HepG2 (cell line): Measurements from ENCODE around the gene LACTBL1. TPM values are rescaled to one million over a fixed set of nuclear protein-coding genes. Genes with fewer than 3 reads are reported as not detected.

Experiments
- ADNP ChIP-seq: sonication (generic); formaldehyde crosslinking; IDR thresholded peaks from 2 replicates; pipeline ENCODE4 v1.4.0; 2020; ENCODE audit warnings: missing genetic modification reagents
- ARID3A ChIP-seq: IDR thresholded peaks from 2 replicates; pipeline ENCODE4 v1.6.1; 2012; ENCODE audit warnings: low read depth, low read length, improper control_type of control experiment
- CENPBD1 ChIP-seq: sonication (generic); formaldehyde crosslinking; IDR thresholded peaks from 2 replicates; pipeline ENCODE4 v1.8.0; 2022; ENCODE audit warnings: missing genetic modification reagents, low read depth, mild to moderate bottlenecking, borderline replicate concordance
- FOXP4 ChIP-seq: sonication (generic); formaldehyde crosslinking; IDR thresholded peaks from 2 replicates; pipeline ENCODE4 v1.4.0; 2020; ENCODE audit warnings: missing genetic modification reagents
- HMGXB4 ChIP-seq, 2 experiments: sonication (generic) in 1 of 2; formaldehyde crosslinking in 1 of 2; IDR thresholded peaks; 2 replicates each; pipeline versions ENCODE4 v1.4.0 to v1.6.1; 2018 to 2020; ENCODE audit warnings: missing genetic modification reagents in 2 of 2, borderline replicate concordance in 1 of 2, low read depth in 1 of 2, mild to moderate bottlenecking in 1 of 2, missing biosample characterization in 1 of 2
- KLF13 ChIP-seq: sonication (generic); formaldehyde crosslinking; IDR thresholded peaks from 2 replicates; pipeline ENCODE4 v1.4.0; 2020; ENCODE audit warnings: mild to moderate bottlenecking, missing genetic modification reagents
- PLSCR1 ChIP-seq: sonication (generic); formaldehyde crosslinking; IDR thresholded peaks from 2 replicates; pipeline ENCODE4 v1.5.0; 2020; ENCODE audit warnings: missing genetic modification reagents, mild to moderate bottlenecking, borderline replicate concordance
- REXO4 ChIP-seq: sonication (generic); formaldehyde crosslinking; IDR thresholded peaks from 2 replicates; pipeline ENCODE4 v1.8.0; 2022; ENCODE audit warnings: missing genetic modification reagents, mild to moderate bottlenecking, borderline replicate concordance
- ZFP90 ChIP-seq: sonication (generic); formaldehyde crosslinking; IDR thresholded peaks from 2 replicates; pipeline ENCODE4 v1.8.0; 2022; ENCODE audit warnings: missing genetic modification reagents, mild to moderate bottlenecking, inconsistent platforms, borderline replicate concordance
- ZHX1 ChIP-seq: sonication (generic); formaldehyde crosslinking; IDR thresholded peaks from 2 replicates; pipeline ENCODE4 v1.8.1; 2022; ENCODE audit warnings: low read depth, mild to moderate bottlenecking, missing genetic modification reagents
- ZNF10 ChIP-seq: sonication (generic); formaldehyde crosslinking; IDR thresholded peaks from 2 replicates; pipeline ENCODE4 v1.4.0; 2020; ENCODE audit warnings: mild to moderate bottlenecking, low read depth, missing genetic modification reagents, borderline replicate concordance
- ZNF501 ChIP-seq: sonication (generic); formaldehyde crosslinking; IDR thresholded peaks from 2 replicates; pipeline ENCODE4 v1.5.1; 2020; ENCODE audit warnings: mild to moderate bottlenecking, moderate library complexity, missing genetic modification reagents
- ZNF597 ChIP-seq: sonication (generic); formaldehyde crosslinking; IDR thresholded peaks from 2 replicates; pipeline ENCODE4 v1.5.0; 2020; ENCODE audit warnings: missing genetic modification reagents
- ZNF790 ChIP-seq: sonication (generic); formaldehyde crosslinking; IDR thresholded peaks from 2 replicates; pipeline ENCODE4 v1.8.0; 2022; ENCODE audit warnings: missing genetic modification reagents, mild to moderate bottlenecking, borderline replicate concordance
- ZNF841 ChIP-seq: sonication (generic); formaldehyde crosslinking; IDR thresholded peaks from 2 replicates; pipeline ENCODE4 v1.8.1; 2023; ENCODE audit warnings: missing genetic modification reagents, borderline replicate concordance
- ZNF850 ChIP-seq: sonication (generic); formaldehyde crosslinking; conservative IDR thresholded peaks from 2 replicates; pipeline ENCODE4 v1.9.0; 2021; ENCODE audit warnings: mild to moderate bottlenecking, missing genetic modification reagents
- polyA plus RNA-seq, 8 experiments: library from polyadenylated mRNA; depleted of rRNA in 3 of 8; stranded (reverse) in 7 of 8; unstranded in 1 of 8; fragments of >200 nt; fragmentation: Illumina TruSeq in 4 of 8; extraction: Trizol in 4 of 8; gene quantifications; 2 replicates each; pipeline versions ENCODE4 v1.2.1 to v1.2.3, GENCODE V29; 2011 to 2016; ENCODE audit warnings: low read depth in 4 of 8, missing spikeins in 1 of 8, mixed read lengths in 1 of 8; ENCODE audit not compliant: insufficient read depth in 1 of 8
- total RNA-seq, 5 experiments: library from RNA; depleted of rRNA; stranded (reverse); fragments of >200 nt; fragmentation: Illumina TruSeq; extraction: Trizol; gene quantifications; 2 replicates each; pipeline ENCODE4 v1.2.3, GENCODE V29; 2016; ENCODE audit warnings: low read depth in 1 of 5

LACTBL1 gene
- total and polyA plus RNA-seq, 2 of the 13 experiments (the other 11 are each of a cell fraction or from before 2014, with no cell fraction given) = 0.12 to 1.3 TPM

GRCh38 chr1:22963044-22963677 lies 9.5 kb downstream of the LACTBL1 start (continued):
- peak; percentile 64; the same call in 1 of the 2 replicates for TF ChIP-seq ZHX1 (CRISPR knock-in tag)
- no peak for TF ChIP-seq ARID3A
- TF ChIP-seq ZNF10 (CRISPR knock-in tag) = no peak
- TF ChIP-seq ZNF790 (CRISPR knock-in tag) = peak; percentile 76; the same call in 1 of the 2 replicates
- TF ChIP-seq CENPBD1 (CRISPR knock-in tag) = no peak
- TF ChIP-seq PLSCR1 = no peak
- TF ChIP-seq ZFP90 (CRISPR knock-in tag) = peak; percentile 87
- TF ChIP-seq ZNF850 = no peak
- no peak for TF ChIP-seq ZNF501 (CRISPR knock-in tag)
- TF ChIP-seq FOXP4 = peak; percentile 50; the same call in 1 of the 2 replicates
- no peak for TF ChIP-seq KLF13 (CRISPR knock-in tag)
- no peak for TF ChIP-seq ZNF597 (CRISPR knock-in tag)
- no peak for TF ChIP-seq ZNF841 (CRISPR knock-in tag)
- TF ChIP-seq HMGXB4 (CRISPR knock-in tag; IDR thresholded peaks at IDR 0.05; ENCODE audit: borderline replicate concordance in 1 of 2, low read depth in 1 of 2) = peak in 1 of 2 experiments; percentile 10; a peak in 2 of 4 replicates
- no peak for TF ChIP-seq REXO4 (CRISPR knock-in tag)
- no peak; the same call in 1 of the 2 replicates for TF ChIP-seq ADNP
